HG03575 (cell line): ENCODE data around the gene KIF13A.
"Not testable (repeated sequence)": the region's sequence is repeated elsewhere in the genome, so short reads cannot be mapped to it uniquely, and the experiment has no call there.

Experiments
- ATAC-seq: cut with Tn5 transposase; IDR thresholded peaks from one replicate; pipeline ENCODE4 v1.9.1; 2021; ENCODE audit not compliant: unreplicated experiment, insufficient number of reproducible peaks, low FRiP score; ENCODE audit errors: extremely low read depth

KIF13A gene

DNA sequence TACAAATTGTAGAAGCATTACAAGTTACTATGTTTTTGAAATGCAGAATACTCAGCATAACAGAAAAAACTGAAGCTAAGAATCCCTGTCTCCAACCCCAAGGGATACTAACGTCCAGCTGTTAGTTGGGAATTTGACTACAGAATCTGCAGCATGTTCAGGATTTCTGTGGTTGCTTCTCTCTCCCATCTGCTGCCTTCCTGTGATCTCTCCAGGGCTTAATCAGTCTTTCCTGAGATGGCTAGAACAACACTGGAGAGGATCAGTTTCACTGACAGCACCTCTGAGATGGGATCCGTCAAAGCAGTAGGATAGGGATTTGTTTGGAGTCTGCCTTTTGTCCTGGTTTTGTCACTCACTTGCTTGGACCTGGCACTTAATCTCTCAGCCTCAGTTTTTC lies 207.4 kb downstream of the KIF13A start:
- no peak for ATAC-seq

GRCh38 chr6:17771609-17772008 lies 215.8 kb downstream of the KIF13A start:
- ATAC-seq, result no peak

DNA sequence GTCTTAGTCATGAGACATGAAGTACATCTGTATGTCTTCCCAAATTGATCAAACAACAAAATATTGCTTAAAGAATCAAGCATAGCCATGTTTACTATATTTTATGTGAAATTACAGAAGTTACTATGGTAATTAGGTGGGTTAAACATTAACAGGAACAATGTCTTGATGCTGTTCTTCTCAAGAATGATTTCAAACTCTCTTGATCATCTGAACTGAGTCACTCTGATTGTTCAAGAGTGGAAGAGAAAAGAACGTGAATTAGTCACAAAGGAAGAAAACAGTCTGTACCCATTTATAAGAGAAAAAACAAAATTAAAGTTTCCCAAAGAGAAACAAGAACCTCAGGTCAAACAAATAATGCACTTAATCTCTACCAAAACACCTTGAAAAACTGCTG lies 218.6 kb downstream of the KIF13A start:
- ATAC-seq, result no peak

- ATAC-seq, result no peak
These were observed 219.0 kb downstream of the KIF13A start for GRCh38 chr6:17768388-17768787.

DNA sequence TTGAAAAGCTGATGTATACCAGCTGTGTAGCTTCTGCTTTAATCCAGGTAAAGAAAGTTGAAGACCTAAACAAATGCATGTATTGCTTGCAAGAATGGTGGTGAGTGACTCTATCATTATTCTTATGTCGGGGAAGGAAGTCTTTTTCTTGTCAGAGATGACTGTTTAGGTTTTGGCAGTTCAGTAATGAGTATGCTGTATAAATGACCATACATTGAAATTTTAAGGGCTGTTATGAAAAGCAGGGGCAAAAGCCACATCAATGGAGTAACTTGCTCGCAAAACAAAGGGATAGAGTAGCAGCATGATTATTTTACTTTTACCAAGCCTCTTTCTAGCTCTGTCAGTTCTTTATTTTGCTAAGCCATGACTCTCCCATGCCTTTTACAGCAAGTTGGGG lies 224.8 kb downstream of the KIF13A start:
- ATAC-seq, result no peak

DNA sequence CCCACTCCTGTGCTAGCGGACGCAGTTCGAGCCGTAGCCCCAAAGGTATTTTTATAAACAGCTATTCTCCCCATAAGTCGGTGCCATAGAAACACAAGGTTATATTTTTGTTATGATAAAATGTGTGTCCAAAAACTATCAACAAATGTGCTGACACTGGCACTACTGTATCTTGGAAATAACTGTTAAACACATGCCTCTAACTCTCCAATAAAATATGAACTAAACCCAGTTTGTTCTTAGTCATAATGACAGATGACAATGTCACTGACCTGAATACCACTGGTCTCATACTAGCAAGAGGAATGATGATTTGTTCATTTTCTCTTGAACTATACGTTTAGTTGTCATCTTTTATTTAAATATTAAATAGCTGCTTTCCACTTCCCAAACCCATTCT lies 229.3 kb downstream of the KIF13A start:
- ATAC-seq, result no peak

- ATAC-seq, result no peak
These were observed 233.2 kb downstream of the KIF13A start for GRCh38 chr6:17754254-17754653.

DNA sequence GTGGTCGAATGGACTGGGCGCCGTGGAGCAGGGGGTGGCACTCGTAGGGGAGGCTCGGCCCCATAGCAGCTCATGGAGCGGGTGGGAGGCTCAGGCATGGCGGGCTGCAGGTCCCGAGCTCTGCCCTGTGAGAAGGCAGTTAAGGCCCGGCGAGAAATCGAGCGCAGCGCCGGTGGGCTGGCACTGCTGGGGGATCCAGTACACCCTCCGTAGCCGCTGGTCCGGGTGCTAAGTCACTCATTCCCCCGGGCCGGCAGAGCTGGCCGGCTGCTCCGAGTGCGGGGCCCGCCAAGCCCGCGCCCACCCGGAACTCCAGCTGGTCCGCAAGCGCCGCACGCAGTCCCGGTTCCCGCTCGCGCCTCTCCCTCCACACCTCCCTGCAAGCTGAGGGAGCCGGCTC lies 242.1 kb downstream of the KIF13A start:
- not testable (repeated sequence) for ATAC-seq

DNA sequence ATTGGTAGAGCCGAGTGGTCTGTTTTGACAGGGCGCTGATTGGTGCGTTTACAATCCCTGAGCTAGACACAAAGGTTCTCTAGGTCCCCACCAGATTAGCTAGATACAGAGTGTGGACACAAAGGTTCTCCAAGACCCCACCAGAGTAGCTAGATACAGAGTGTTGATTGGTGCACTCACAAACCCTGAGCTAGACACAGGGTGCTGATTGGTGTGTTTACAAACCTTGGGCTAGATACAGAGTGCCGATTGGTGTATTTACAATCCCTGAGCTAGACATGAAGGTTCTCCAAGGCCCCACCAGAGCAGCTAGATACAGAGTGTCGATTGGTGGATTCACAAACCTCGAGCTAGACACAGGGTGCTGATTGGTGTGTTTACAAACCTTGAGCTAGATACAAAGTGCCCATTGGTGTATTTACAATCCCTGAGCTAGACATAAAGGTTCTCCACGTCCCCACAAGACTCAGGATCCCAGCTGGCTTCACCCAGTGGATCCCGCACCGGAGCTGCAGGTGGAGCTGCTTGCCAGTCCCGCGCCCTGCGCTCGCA lies 242.6 kb downstream of the KIF13A start:
- ATAC-seq, result not testable (repeated sequence)

DNA sequence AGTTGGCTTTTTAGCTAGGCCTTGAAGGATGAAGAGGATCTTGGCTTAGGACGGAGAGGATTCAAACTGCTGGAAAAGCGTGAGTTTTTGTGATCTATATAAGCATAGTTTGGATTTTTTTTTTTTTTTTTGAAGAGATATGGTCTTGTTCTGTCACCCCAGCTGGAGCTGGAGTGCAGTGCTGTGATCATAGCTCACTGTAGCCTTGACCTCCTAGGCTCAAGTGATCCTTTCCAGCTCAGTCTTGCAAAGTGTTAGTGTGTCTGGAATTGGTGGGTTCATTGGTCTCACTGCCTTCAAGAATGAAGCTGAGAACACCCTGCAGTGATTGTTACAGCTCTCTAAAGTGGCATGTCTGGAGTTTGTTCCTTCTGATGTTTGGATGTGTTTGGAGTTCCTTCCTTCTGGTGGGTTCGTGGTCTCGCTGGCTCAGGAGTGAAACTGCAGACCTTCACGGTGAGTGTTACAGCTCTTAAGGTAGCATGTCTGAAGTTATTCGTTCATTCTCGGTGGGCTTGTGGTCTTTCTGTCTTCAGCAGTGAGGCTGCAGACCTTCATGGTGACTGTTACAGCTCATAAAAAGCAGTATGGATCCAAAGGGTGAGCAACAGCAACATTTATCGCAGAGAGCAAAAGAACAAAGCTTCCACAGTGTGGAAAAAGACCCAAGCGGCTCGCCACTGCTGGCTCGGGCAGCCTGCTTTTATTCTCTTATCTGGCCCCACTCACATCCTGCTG lies 243.2 kb downstream of the KIF13A start:
- no peak for ATAC-seq

- ATAC-seq, result no peak
These were observed 245.9 kb downstream of the KIF13A start for GRCh38 chr6:17741507-17741906.

DNA sequence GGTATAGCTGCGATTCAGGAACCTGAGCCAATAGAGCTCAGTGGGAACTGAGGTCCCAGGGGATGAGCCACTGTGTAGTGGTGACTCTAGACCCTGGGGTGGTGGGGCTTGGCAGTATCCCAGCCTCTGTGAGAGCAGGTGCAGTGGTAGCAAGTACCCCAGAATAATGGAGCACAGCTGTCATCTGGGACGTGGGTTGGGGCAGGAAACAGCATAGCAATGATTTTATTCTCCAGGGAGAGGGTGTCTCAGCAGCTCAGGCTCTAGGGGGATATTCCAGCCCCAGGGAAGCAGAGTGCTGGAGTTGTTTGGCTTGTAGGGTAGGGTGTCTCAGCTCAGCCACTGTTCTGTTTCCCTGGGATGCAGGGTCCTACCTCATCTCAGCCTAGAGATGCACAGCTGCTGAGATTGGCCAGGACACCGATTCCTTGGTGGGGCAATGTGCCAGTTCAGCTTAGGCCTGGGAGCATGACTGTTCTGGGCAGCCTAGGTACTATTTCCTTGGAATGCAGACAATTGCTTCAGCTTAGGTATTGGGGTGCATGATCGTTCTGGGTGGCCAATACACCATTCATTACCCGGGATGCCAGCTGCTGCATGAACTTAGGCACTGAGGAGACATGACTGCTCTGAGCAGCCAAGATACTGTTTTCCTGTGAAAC lies 246.7 kb downstream of the KIF13A start:
- no peak for ATAC-seq

DNA sequence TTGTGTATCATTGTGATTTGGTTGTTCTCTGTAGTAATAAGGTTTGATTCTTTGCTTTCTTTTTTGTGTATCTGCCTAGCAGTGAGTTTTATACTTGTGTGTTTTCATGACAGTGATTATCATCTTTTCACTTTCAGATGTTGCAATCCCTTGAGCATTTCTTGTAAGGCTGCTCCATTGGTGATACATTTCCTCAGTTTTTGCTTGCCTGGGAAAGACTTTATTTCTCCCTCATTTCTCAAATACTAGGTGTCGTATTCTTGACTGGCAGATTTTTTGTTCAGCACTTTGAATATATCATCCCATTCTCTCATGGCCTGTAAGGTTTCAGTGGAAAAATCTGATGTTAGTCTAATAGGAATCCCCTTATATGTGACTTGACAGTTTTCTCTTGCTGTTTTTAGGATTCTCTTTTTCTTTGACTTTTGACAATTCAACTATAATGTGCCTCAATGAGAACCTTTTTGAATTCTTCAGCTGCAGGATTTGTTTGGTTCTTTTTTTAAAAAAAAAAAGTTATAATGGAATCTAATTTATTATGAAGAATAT lies 249.7 kb downstream of the KIF13A start:
- ATAC-seq, result no peak

- ATAC-seq, result not testable (repeated sequence)
These were observed 252.1 kb downstream of the KIF13A start for GRCh38 chr6:17735311-17735710.

DNA sequence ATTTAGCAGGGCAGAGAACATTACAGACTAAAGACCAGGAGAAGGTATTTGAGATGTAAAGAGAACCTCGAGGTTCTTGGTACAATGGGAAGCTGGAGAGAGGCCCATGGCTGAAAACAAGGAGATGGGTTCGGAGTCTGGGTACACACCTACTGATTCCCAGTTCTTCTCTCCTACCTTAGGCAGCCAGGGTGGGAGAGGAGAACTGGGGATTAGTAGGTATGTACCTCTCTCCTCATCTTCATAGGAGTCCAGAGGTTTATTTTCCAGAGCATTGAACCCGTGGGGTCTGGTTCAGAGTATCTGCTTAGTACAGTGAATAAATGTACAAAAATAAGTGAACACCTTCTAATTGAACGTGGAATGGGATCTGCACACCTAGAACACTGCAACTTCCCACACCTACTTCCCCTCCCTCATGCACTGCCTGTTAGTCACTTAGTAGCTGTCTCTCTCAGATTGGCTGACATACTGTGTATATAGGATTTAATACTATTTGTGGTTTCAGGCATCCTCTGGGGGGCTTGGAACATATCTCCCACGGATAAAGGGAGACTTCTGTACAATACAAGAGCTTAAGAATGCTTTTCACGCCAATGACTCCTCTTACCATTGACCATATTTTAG lies 257.2 kb downstream of the KIF13A start:
- ATAC-seq, result no peak

GRCh38 chr6:17729223-17730077 lies 258.0 kb downstream of the KIF13A start:
- ATAC-seq, result no peak

DNA sequence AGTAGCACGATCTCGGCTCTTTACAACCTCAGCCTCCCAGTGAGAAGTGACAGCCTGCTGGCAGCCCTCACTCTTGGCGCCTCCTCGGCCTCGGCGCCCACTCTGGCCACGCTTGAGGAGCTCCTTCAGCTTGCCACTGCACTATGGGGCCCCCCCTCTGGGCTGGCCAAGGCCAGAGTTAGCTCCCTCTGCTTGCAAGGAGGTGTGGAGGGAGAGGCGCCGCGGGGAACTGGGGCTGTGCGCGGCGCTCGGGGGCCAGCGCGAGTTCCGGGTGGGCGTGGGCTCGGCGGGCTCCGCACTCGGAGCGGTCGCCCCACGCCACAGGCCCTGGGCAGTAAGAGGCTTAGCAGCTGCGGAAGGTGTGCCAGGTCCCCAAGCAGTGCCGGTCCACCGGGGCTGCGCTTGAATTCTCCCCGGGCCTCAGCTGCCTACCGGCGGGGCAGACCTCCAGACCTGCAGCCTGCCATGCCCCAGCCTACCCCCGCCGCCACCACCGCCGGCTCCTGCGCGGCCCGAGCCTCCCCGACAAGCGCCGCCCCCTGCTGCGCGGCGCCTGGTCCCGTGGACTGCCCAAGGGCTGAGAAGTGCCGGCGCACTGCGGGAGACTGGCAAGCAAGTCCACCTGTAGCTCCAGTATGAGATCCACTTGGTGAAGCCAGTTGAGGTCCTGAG lies 258.7 kb downstream of the KIF13A start:
- ATAC-seq, result no peak

DNA sequence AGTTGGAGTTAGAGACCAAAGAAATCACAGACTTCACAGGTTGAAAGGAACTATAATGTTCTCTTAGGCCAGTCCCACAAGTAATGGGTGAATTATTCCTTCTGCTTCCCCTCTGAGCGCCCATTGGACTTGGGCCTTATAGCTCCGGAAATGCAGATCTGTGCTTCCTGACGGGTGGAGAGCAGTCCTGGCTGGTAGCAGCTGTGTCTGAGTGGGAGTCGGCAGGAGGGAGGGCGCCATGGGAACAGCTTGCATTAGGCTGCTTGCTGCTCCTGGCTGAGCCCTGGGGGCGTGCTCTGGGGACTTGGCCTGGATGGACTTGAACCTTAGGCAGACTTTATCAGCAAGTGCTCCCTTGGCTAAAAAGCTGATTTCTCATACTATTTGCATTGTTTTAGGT lies 262.4 kb downstream of the KIF13A start:
- no peak for ATAC-seq
